GDM1 (cell line): ENCODE data around the gene CTDP1.

Source experiments
- DNase-seq: peaks from one replicate; lab custom pipeline; 2025; lab: John Stamatoyannopoulos, UW

CTDP1 gene

GRCh38 chr18:79784071-79784913 is 104.7 kb downstream of the CTDP1 start:
- DNase-seq, result no peak

GRCh38 chr18:79784965-79785770 is 105.6 kb downstream of the CTDP1 start:
- no peak for DNase-seq

- no peak for DNase-seq
Observed at GRCh38 chr18:79785831-79786230, 106.2 kb downstream of the CTDP1 start.

- DNase-seq, result no peak
Observed at GRCh38 chr18:79786304-79786703, 106.7 kb downstream of the CTDP1 start.

GRCh38 chr18:79786786-79787526 is 107.4 kb downstream of the CTDP1 start:
- DNase-seq, result no peak

GRCh38 chr18:79787527-79787864 is 107.9 kb downstream of the CTDP1 start:
- DNase-seq, result no peak

GRCh38 chr18:79787865-79788733 is 108.5 kb downstream of the CTDP1 start:
- DNase-seq, result no peak

GRCh38 chr18:79788734-79789085 is 109.1 kb downstream of the CTDP1 start:
- no peak for DNase-seq

- DNase-seq, result no peak
Observed at GRCh38 chr18:79789091-79789891, 109.7 kb downstream of the CTDP1 start.

- no peak for DNase-seq
Observed at GRCh38 chr18:79789901-79790890, 110.6 kb downstream of the CTDP1 start.

GRCh38 chr18:79790996-79791972 is 111.7 kb downstream of the CTDP1 start:
- DNase-seq, result peak; percentile 15

GRCh38 chr18:79792096-79792987 is 112.7 kb downstream of the CTDP1 start:
- no peak for DNase-seq

- DNase-seq, result no peak
Observed at GRCh38 chr18:79792988-79793355, 113.4 kb downstream of the CTDP1 start.

GRCh38 chr18:79794846-79795245 is 115.2 kb downstream of the CTDP1 start:
- DNase-seq, result no peak

- no peak for DNase-seq
Observed at GRCh38 chr18:79795446-79795845, 115.8 kb downstream of the CTDP1 start.

- DNase-seq, result no peak
Observed at GRCh38 chr18:79796016-79796415, 116.4 kb downstream of the CTDP1 start.
